Upper lobe of right lung (tissue), 1 donor: Measurements from ENCODE around the gene TAF4. TPM values are rescaled to one million over a fixed set of nuclear protein-coding genes. Genes with fewer than 3 reads are reported as not detected.

Experiments used
- ATAC-seq: fragments of 200-7000 bp; cut with Tn5 transposase; one replicate; pipeline ENCODE4 v1.9.1; 2020; ENCODE audit warnings: mild to moderate bottlenecking, moderate library complexity
- DNase-seq: peaks from one replicate; pipeline ENCODE4 v3.0.0-alpha.2; 2020
- H3K27ac ChIP-seq: fragments of 200-600 bp; one replicate; pipeline ENCODE4 v1.8.0; 2022
- H3K27me3 ChIP-seq: fragments of 200-600 bp; one replicate; pipeline ENCODE4 v1.8.0; 2022; ENCODE audit warnings: mild to moderate bottlenecking
- H3K36me3 ChIP-seq: fragments of 200-600 bp; one replicate; pipeline ENCODE4 v1.8.0; 2022
- H3K4me1 ChIP-seq: fragments of 200-600 bp; one replicate; pipeline ENCODE4 v1.8.0; 2022
- H3K4me3 ChIP-seq: fragments of 200-600 bp; one replicate; pipeline ENCODE4 v1.8.0; 2022; ENCODE audit warnings: mild to moderate bottlenecking
- H3K9me3 ChIP-seq: fragments of 200-600 bp; one replicate; pipeline ENCODE4 v1.8.0; 2022
- intact Hi-C: fragments of 100-400 bp; cut with DNase I; formaldehyde crosslinking; loops from one replicate; pipeline ENCODE4 v1.11.0; 2022
- total RNA-seq: library from RNA; stranded (reverse); fragmentation: NEBNext Ultra II Directional; extraction: Animal tissue kit (Norgen Biotek cat#: 25700); gene quantifications from one replicate; pipeline ENCODE4 v1.2.1, GENCODE V29; 2021
- TF ChIP-seq, protein P1 (sequence below): fragments of 200-600 bp; IDR thresholded peaks from one replicate; pipeline ENCODE4 v1.8.0; 2022; ENCODE audit warnings: antibody characterized with exemption
- donor health status: DM: no; HTN: yes; CAD: no; lungs with severe emphysema.

Gene TAF4
- total RNA-seq, 1 donor from 2014 or later, result 19.6 TPM

DNA sequence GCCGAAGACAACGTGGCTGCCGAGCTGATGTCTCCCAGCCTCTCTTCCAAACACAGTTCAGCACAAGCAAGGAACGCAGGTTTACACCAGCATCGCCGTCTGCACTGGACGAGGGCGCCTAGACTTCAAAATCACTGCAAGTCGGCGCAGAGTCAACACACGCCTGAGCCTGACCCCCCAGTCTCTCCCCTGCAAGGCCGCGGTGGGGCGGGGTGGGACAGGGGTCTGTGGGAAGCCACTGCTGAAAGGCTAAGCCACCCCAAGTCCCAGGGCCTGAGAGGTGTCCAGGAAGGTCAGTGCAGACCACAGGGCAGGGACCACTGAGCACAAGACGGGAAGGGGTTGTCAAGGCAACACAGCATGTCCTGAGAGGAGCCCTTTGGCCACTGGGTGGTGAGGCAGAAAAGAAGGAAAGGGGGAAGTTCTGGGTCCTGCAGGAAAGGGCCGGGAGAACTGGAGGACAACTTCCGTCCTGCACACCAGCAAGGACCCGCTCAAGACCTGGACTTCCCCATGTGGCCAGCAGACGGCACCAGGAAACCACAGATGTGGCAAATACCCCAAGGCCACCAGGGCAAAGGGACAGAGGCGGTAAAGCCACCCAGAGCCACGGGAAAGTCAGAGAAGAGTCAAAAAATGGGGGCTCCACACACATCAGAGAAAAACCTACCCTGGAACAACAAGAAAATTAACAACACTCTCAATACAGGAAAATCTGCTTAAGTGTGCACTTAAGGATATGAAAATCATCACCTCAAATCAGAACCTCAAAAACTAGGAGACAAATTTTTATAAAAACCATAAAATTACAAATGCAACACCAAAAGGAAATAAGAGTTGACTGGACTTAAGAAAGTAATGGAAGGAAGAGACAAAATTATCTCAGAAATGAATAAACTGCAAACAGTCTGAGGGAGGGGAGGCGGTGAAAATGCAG, 84.8 kb downstream of the TAF4 start:
- H3K27me3 ChIP-seq, result no peaks in the 10 kb centered on the region
- intact Hi-C loops, result no loop called here
- no peak for DNase-seq
- no peak overlapping the region for H3K4me3 ChIP-seq
- TF ChIP-seq, protein P1, sequence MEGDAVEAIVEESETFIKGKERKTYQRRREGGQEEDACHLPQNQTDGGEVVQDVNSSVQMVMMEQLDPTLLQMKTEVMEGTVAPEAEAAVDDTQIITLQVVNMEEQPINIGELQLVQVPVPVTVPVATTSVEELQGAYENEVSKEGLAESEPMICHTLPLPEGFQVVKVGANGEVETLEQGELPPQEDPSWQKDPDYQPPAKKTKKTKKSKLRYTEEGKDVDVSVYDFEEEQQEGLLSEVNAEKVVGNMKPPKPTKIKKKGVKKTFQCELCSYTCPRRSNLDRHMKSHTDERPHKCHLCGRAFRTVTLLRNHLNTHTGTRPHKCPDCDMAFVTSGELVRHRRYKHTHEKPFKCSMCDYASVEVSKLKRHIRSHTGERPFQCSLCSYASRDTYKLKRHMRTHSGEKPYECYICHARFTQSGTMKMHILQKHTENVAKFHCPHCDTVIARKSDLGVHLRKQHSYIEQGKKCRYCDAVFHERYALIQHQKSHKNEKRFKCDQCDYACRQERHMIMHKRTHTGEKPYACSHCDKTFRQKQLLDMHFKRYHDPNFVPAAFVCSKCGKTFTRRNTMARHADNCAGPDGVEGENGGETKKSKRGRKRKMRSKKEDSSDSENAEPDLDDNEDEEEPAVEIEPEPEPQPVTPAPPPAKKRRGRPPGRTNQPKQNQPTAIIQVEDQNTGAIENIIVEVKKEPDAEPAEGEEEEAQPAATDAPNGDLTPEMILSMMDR, result peak; percentile 40
- H3K36me3 ChIP-seq, result peaks cover 6% of the 10 kb centered on the region
- H3K9me3 ChIP-seq, result no peaks in the 10 kb centered on the region
- ATAC-seq, result peak; percentile 84
- H3K4me1 ChIP-seq, result no peaks in the 10 kb centered on the region
- no peak overlapping the region for H3K27ac ChIP-seq

DNA sequence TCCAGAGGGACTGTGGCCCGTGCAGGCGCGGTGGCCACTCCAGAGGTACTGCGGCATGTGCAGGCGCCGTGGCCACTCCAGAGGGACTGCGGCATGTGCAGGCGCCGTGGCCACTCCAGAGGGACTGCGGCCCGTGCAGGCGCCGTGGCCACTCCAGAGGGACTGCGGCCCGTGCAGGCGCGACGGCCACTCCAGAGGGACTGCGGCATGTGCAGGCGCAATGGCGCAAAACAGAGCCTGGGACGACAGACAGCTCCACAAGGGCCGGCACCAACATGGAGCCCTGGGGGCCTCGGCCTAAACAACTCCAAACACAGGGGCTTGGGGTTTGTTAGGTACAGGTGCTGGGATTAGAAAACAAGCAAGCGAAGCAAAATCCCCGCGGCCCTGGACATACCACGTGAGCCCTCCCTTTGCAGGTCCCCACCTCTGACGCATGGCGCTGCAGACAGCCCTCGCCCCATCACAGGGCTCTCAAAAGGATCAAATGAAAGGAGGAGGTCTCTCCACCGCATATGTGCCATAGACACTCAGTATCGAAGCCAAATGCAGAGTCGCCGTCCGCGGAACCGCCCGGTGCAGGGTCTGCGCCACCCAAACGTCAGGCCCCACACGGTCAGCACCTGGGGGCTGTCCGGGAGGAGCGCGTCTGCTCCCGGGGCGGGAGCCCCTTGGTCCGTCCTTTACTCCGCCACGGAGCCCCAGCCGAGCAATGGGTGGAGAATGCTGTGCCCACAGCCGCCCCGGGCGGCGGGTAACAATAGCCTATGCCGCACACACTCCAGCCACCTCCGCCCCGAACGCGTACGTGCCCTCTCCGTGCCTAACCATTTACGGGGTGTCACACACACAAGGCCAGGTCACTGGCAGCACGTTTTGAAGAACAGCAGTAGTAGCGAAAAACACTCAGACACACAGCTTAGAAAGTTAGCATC, 85.7 kb downstream of the TAF4 start:
- intact Hi-C loops, result no loop called here
- no peak overlapping the region for H3K27ac ChIP-seq

DNA sequence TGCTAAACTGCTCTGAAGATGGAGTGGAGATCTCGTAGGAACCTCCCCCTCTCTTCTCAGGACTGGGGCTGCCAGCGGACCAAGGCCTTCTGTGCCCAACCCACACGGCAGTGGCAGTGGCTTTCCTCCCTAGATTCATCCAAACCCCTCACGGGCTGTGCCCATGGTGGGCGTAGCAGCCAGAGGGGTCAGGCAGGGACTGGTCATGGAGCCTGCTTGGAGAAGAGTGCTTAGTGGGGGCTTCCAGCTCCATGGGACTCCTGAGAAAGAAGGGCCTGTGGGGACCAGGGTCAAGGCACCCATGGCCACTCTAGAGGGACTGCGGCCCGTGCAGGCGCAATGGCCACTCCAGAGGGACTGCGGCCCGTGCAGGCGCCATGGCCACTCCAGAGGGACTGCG, 86.6 kb downstream of the TAF4 start:
- H3K9me3 ChIP-seq, result no peaks in the 10 kb centered on the region
- no peaks in the 10 kb centered on the region for H3K27me3 ChIP-seq
- ATAC-seq (no peak), DNase-seq (no peak)
- peaks cover 12% of the 10 kb centered on the region for H3K36me3 ChIP-seq
- H3K4me1 ChIP-seq, result no peaks in the 10 kb centered on the region
- intact Hi-C loops, result no loop called here
- TF ChIP-seq, protein P1, result no peak
- no peak overlapping the region for H3K27ac ChIP-seq
- no peak overlapping the region for H3K4me3 ChIP-seq

More for the DNA sequence above, 85.7 kb downstream of the TAF4 start:
- Histone ChIP-seq H3K4me1 (no peaks in the 10 kb centered on the region), H3K27me3 (no peaks in the 10 kb centered on the region), H3K36me3 (peaks cover 9% of the 10 kb centered on the region), H3K9me3 (no peaks in the 10 kb centered on the region), H3K4me3 (no peak overlapping the region)
- DNase-seq (no peak), ATAC-seq (no peak)
- TF ChIP-seq, protein P1, result no peak

DNA sequence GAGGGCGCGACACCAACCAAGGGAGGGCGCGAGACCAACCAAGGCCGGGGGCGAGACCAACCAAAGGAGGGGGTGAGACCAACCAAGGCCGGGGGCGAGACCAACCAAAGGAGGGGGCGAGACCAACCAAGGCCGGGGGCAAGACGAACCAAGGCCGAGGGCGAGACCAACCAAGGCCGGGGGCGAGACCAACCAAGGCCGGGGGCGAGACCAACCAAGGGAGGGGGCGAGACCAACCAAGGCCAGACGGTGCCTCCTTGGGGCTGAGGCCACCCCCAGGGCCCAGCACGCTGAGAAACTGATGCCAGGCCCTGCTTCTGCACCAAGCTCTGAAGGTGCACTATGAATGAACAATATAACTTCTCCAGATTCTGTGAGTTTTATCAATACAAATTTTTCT, 87.2 kb downstream of the TAF4 start:
- Histone ChIP-seq H3K36me3 (peaks cover 15% of the 10 kb centered on the region), H3K4me3 (no peak overlapping the region), H3K4me1 (no peaks in the 10 kb centered on the region), H3K9me3 (no peaks in the 10 kb centered on the region), H3K27me3 (no peaks in the 10 kb centered on the region), H3K27ac (no peak overlapping the region)
- intact Hi-C loops, result no loop called here
- TF ChIP-seq, protein P1, result no peak
- ATAC-seq, result no peak
- DNase-seq, result no peak

DNA sequence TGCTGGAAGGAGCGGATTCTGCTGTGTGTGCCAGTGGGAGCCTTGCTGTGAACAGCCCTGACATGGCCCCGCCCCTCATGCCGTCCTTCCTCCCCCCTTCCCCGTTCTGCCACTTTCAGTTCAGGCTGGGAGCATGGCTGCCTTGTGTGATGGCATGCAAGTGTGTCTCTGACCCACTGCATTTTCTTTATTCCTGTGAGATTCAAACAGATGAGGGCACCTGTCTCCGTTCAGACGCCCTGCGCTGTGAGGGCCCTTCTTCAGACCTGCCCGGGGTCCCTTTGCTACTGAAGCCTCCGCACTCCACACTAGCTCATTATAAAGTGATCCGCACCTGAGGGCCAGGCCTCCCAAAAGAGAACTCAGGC, 88.3 kb downstream of the TAF4 start:
- H3K36me3 ChIP-seq, result peaks cover 26% of the 10 kb centered on the region

More for the DNA sequence above, 88.3 kb downstream of the TAF4 start:
- intact Hi-C loops, result no loop called here
- H3K27me3 ChIP-seq, result no peaks in the 10 kb centered on the region
- H3K9me3 ChIP-seq, result no peaks in the 10 kb centered on the region
- no peak for DNase-seq
- ATAC-seq, result no peak
- no peaks in the 10 kb centered on the region for H3K4me1 ChIP-seq
- no peak overlapping the region for H3K4me3 ChIP-seq
- TF ChIP-seq, protein P1, result no peak
- H3K27ac ChIP-seq, result no peak overlapping the region
